ENCODE data around the gene NUDT4.

Gene NUDT4

GRCh38 chr12:93377252-93378195, at the start of gene NUDT4:
Gene NUDT4, plus strand, starts transcription at chr12:93377925. Its CDS starts 398 bp downstream, at chr12:93378323.
- DNase-seq, result peak; percentile 78

- DNase-seq, result no peak
Observed at GRCh38 chr12:93333054-93333453, 44.7 kb upstream of the NUDT4 start.

GRCh38 chr12:93333828-93334227, 43.9 kb upstream of the NUDT4 start:
- no peak for DNase-seq

- no peak for DNase-seq
Observed at GRCh38 chr12:93335603-93336162, 42.0 kb upstream of the NUDT4 start.

- no peak for DNase-seq
Observed at GRCh38 chr12:93336291-93336741, 41.4 kb upstream of the NUDT4 start.

- no peak for DNase-seq
Observed at GRCh38 chr12:93338598-93338997, 39.1 kb upstream of the NUDT4 start.

GRCh38 chr12:93339695-93340094, 38.0 kb upstream of the NUDT4 start:
- no peak for DNase-seq

DNA sequence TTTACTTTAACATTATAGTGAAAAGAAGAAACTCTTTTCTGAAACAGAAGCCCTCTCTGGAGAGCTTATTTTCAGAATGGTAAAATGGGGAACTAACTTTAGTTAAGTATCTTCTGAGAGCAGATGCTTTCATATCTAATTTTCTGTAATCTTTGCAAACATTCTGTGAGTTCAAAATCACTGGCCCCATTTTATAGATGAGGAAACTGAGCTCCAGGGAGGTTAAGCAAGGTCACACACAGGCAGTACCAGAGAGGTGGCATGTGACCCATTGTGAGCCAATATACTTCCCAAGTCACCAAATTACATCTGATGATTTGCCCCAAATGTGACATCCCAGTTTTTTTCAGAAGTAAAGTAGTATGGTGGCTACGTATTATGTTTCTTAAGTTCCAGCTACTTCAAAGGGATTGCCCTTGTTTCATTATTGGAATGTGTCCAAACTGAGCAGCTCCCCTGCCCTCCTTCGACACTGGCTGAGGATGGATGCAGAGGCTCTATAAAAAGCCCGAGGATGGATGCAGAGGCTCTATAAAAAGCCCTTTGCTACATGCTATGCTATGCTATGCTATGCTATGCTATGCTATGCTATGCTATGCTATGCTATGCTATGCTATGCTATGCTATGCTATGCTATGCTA, 36.2 kb upstream of the NUDT4 start:
- no peak for DNase-seq

GRCh38 chr12:93347054-93347785, 30.5 kb upstream of the NUDT4 start:
- no peak for DNase-seq

GRCh38 chr12:93348575-93349435, 28.9 kb upstream of the NUDT4 start:
- no peak for DNase-seq

GRCh38 chr12:93351726-93352125, 26.0 kb upstream of the NUDT4 start:
- DNase-seq, result no peak

DNA sequence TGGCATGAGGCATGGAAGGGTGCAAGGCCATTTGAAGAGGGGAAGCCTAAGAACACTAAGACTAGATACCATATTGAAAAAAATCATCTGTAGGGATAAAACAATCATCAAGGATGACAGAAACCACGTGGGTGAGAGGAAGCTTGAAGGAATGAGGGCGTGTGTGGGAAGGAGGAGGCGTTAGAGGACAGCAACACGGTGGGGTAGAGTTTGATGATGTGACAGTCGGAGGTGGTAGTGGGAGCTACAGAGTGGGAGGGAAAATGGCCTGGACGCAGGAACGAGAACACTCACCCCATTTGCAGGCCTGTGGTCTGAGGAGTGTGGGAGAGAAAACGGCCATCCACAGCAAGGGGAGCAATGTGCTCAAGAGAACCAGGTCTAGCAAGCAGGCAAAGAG, 25.4 kb upstream of the NUDT4 start:
- DNase-seq, result no peak

GRCh38 chr12:93356214-93356613, 21.5 kb upstream of the NUDT4 start:
- DNase-seq, result no peak

- DNase-seq, result no peak
Observed at GRCh38 chr12:93358058-93358457, 19.7 kb upstream of the NUDT4 start.

DNA sequence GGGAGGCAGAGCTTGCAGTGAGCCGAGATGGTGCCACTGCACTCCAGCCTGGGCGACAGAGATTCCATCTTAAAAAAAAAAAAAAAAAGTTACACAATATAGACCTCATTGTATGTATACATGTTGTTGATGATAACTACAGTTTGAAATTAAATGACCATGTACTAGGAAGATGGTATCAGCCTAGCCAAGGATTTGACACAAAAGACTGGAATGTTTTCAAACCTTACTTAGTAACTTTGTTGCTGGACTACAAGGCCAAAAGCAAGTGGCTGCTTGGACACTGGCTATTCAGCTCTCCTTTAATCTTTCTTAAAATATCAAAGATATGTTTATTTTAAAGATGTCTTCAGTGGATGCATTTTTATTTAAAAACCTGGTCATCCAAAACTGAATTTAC, 18.9 kb upstream of the NUDT4 start:
- no peak for DNase-seq

DNA sequence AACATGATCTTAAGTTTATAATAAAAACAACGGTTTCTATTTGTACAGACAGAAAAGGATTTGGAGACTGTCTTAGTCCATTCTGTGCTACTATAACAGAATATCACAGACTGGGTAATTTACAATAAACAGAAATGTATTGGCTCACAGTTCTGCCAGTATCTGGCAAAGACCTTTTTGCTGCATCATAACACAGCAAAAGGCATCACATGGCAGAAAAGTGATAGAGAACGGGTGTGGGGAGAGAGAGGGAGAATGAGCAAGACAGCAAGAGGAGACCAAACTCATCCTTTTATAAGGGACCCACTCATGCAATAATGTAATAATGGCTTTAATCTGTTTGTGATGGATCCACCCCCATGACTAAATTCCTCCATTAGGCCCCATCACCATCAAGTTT, 17.0 kb upstream of the NUDT4 start:
- no peak for DNase-seq

DNA sequence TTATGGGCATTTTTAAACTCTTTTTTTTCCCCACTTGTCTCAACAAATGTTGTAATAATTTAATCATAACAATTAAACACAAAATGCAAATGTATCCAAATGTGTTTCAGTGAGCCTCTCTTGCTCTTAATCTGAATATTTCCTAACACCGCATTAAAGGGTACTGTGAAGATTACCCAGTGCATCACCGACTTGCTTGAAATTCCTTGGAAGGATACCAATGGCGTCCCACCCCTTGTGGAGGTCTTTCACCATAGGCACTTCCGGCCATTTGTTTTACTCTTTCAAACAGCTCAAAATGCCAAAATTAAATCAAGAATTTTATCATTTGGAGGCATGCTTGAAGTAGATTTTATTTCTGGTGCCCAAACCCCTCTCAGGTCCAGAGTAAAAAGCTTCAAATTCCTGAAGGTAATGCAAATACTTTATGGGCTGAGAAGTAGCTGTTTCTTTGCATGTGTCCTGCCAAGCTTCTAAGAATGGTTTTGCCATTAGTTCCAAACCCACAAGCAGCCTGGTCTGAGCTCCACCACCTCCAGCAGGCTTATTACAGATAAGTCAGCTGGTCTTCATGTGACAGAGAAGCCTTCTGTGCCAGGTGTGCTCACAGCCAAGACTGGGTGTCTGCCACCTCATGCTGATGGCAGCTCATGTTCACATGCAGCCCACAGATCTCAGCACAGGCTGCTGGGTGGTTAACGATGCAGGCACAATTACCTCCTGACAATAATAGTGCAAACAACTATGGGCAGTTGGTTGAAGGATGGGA, 16.4 kb upstream of the NUDT4 start:
- DNase-seq, result no peak

DNA sequence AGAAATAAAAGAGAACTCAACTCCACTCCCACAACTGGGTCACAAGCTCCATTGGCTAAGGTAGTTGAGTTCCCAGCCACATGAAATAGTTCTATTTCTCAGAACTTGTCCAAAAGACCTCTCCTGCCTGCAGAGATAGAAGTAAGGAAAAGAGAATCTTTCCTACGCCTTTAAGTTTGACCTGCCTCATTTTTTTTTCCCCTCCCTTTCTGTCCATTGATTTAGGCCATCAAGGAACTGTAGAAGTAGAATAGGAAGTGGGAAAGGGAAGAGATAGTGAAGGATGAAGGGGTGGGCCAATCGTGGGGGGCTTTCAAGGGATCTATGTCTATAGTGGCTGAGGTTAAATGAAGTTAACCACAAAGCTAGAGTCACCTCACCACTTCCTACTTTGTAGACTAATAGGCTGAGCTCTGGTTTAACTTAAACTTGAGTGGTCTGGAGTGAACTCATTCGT, 13.9 kb upstream of the NUDT4 start:
- no peak for DNase-seq

DNA sequence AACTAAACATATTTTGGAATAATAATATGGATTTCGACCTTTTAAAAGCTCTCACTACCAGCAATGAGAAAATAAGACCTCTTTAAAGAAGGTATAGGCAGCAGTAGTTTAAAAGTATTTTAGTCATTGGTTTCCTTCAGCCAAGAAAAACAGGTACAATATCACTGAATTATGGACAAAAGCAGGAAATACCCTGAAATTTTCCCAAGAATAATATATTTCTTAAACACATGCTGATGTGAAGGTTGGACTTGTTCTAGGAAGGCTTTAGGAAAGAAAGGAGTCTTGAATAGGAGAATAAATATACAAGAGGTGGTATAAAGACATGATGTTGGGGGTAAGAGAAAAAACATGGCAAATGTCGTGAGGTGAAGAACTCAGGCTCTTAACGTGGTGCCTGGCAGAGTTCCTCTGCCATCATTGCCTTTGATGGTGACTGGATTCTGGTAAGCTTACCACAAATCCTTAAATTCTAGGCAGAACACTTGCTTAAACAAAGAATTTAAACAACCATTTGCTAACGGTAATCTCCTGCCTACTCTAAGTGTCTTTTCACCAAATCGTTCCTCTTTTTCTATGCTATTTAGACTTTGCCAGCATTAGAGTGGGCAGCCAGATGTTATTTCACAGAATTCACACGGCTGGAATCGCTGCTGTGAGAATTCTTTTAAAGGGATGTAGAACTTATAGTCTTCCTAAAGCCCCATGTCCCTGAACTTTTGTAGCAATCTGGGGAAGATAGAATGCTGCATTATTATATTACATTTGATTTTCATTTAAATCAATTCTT, 11.9 kb upstream of the NUDT4 start:
- DNase-seq, result no peak

DNA sequence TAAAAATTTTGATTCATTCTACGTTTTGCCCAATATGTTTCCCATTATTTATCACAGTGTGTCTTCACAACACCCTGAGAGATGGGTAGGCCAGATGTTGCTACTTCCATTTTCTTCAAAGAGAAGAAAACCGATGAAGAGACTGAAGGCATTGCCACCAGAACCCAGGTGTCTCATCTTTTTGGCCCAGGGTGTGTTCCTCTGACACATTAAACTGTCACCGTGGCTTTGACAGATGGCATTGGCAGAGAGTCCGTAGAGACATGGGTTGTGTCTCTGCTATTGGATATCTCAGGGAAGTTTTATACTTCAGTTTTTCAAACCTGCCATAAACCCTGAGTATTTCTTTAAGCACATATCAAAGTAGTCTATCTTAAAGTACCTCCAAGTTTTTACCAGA, 11.3 kb upstream of the NUDT4 start:
- no peak for DNase-seq
